A549 (cell line): ENCODE measurements around the gene CUL3.

ENCODE experiments used
- JUNB ChIP-seq: fragments of >200 bp; sonication (Bioruptor Twin); formaldehyde crosslinking; IDR thresholded peaks from 2 replicates; pipeline ENCODE4 v1.6.1; 2016
- RARB ChIP-seq: fragments of 250-450 bp; sonication (Bioruptor Pico); IDR thresholded peaks from 2 replicates; pipeline ENCODE4 v1.8.0; 2021; ENCODE audit warnings: mild to moderate bottlenecking, moderate library complexity
- TF ChIP-seq, protein P1 (sequence below): fragments of >200 bp; sonication (Bioruptor Twin); formaldehyde crosslinking; IDR thresholded peaks from 3 replicates; pipeline ENCODE4 v1.5.1; 2016
- TF ChIP-seq, protein P2 (sequence below): IDR thresholded peaks from 2 replicates; pipeline ENCODE4 v1.6.1; 2012; ENCODE audit warnings: low read depth, borderline replicate concordance

DNA sequence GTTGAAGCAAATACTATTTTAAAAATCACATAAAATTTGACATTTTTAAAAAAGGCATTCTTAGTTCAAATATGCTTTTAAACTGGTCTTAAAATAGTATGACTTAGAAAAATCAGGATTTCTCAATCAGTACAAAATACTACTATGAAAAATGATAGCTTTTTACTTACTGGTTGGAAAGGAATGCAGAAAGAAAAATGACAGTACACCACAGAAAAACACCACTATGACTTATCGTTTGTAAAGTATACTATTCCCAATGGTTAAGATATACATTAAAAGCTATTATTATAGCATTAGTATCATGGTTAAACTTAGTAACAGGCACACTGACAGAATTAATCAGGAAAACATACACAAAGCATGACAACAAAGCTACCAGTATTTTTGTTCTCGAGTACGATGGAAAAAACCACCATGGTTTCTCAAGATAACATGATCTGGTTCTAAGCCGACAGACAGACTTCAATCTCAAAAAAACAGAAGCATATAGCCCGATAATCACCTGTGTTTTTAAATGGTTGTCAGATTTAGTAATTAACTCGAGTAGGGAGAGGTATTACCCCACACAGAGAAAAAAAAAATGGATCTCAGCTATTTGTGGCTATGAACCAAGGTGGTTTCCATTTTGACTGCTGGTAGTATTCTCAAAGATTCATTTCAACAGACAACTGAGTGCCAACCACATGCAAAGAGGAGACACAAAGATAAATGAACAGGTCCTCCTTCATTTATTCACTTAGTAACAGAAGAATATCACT, 39.1 kb downstream of the CUL3 start:
- TF ChIP-seq RARB (CRISPR knock-in tag) (no peak), JUNB (no peak)
- TF ChIP-seq, protein P1, sequence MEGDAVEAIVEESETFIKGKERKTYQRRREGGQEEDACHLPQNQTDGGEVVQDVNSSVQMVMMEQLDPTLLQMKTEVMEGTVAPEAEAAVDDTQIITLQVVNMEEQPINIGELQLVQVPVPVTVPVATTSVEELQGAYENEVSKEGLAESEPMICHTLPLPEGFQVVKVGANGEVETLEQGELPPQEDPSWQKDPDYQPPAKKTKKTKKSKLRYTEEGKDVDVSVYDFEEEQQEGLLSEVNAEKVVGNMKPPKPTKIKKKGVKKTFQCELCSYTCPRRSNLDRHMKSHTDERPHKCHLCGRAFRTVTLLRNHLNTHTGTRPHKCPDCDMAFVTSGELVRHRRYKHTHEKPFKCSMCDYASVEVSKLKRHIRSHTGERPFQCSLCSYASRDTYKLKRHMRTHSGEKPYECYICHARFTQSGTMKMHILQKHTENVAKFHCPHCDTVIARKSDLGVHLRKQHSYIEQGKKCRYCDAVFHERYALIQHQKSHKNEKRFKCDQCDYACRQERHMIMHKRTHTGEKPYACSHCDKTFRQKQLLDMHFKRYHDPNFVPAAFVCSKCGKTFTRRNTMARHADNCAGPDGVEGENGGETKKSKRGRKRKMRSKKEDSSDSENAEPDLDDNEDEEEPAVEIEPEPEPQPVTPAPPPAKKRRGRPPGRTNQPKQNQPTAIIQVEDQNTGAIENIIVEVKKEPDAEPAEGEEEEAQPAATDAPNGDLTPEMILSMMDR, result no peak
- TF ChIP-seq, protein P2, sequence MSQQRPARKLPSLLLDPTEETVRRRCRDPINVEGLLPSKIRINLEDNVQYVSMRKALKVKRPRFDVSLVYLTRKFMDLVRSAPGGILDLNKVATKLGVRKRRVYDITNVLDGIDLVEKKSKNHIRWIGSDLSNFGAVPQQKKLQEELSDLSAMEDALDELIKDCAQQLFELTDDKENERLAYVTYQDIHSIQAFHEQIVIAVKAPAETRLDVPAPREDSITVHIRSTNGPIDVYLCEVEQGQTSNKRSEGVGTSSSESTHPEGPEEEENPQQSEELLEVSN, result no peak
